ENCODE results near the gene SIRPB2. TPM values are rescaled to one million over a fixed set of nuclear protein-coding genes. Genes with fewer than 3 reads are reported as not detected.

Gene SIRPB2
- total RNA-seq, 1 donor from 2014 or later: 3.6 TPM

GRCh38 chr20:1441133-1441532 lies 50.1 kb downstream of the SIRPB2 start:
- no peak for DNase-seq (ENCODE audit: low spot score)

DNA sequence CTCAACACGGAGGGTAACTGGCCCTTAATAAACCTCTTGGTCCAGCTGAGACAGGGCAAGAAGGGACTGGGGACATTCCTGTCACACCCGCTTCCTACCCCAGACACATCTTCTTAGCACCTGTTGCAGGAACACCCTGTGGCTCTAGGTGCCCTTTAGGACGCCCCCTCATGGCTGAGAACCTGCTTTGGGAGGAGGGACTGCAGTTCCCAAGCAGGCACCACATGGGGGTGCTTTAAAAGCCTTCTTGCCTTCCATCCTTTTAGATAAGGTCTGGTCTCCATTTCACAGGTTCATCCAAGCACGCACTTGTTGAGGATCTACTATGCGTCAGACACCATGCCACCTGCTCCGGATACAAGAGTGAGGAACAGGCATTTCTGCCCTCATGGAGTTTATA lies 51.2 kb downstream of the SIRPB2 start:
- DNase-seq (ENCODE audit: low spot score): no peak

DNA sequence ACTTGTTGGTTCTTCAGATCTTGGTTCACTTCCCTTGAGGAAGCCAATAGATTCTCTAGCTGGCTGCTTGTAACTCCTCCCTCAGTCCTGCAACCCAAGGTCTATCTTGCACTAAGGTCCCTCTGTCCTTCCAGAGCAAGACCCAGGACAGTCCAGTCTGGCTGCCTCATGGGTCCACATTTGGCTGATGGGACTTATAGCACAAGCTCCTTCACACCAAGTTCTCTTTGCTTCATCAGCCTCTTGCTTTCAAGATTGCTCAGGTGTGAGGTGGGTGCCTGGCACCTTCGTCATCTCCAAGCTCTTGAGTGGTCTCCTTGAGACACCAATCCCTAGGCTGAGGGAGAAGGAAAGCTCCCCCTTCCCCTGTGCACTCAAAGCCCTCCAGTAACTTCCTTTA lies 52.9 kb downstream of the SIRPB2 start:
- DNase-seq (ENCODE audit: low spot score): no peak

DNA sequence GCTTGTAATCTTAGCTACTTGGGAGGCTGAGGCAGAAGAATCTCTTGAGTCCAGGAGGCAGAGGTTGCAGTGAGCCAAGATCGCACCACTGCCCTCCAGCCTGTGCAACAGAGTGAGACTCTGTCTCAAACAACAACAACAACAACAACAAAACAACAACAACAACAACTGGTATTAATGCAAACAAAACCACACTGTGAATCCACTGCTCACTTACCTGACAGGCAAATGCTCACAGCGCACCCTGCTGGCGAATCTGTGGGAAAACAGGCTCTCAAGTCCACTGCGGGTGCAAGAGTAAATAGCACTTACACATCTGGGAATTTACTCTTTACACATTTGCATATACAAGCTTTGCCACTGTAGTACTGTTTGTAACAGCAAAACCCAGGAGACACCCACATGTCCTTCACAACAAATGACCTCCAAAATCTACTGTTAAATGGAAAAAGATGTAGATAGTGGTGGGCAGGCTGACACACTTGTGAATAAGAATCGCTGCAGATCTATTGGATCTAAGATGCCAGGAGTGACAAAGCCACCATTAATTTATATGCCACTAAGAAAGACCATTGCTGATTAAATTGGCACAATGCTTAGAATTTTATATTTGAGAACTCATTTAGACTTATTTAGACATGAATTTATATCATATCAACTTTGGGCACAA lies 53.9 kb downstream of the SIRPB2 start:
- DNase-seq (ENCODE audit: low spot score): peak; percentile 75

GRCh38 chr20:1436263-1436662 lies 55.0 kb downstream of the SIRPB2 start:
- DNase-seq (ENCODE audit: low spot score): no peak

- DNase-seq (ENCODE audit: low spot score): no peak
These were observed 55.9 kb downstream of the SIRPB2 start for GRCh38 chr20:1435337-1435699.

DNA sequence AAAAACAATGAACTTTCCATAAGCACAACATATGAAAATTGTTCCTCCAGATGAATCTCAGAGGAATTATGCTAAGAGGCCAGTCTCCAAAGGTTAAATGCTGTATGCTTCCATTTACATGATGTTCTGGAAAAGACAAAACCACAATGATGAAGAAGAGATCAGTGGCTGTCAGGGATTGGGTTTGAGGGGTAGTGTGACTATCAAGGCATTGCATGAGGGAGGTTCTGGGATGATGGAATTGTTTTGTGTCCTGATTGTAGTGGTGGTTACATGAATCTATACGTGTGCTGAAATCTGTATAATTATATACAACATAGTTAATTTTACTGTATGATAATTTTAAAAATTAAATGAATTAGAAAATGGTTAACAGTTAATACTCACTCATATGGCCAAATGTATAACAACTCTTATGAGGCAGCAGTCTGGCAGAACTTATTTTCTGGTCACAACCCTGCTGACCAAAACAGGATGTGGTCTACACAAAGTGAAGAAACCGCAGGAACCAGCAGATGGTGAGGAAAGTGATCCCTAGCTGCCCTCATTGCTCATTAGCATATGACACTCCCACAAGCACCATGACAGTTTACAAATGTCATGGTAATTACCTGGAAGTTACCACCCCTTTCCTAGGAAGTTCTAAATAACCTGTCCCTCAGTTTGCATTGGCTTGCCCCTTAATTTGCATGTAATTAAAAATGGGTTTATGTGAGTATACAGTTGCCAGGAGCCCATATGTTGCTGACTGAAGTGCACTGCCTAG lies 56.5 kb downstream of the SIRPB2 start:
- DNase-seq (ENCODE audit: low spot score): no peak

DNA sequence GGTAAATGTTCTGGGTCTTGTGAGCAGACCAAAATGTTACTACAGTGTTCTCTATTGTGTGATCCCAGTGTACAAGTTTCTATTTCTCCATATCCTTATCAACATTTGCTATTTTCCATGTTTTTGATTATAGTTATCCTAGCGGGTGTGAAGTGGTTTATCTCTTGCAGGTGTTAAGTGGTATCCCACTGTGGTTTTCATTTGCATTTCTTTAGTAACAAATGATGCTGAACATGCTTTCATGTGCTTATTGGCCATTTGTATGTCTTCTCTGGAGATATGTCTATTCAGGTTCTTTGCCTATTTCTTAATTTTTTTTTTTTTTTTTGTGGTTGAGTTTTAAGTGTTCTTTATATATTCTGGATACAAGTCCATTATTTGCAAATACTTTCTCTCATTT lies 60.1 kb downstream of the SIRPB2 start:
- no peak for DNase-seq (ENCODE audit: low spot score)

DNA sequence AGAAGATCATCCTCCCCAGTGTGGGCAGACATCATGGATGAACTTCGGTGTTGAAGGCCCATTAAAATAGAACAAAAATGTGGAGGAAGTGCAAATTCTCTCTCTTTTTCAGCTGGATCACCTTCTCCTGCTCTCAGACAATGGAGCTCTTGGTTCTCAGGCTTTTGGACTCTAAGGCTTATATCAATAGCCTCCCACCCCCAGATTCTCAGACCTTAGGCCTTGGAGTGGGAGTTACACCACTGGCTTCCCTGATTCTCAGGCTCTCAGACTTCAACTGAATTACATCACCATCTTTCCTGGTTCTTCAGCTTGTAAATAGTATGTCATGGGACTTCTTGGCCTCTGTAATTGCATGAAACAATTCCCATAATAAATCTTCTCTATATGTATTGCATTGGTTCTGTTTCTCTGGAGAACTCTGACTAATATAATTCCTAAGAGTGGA lies 61.2 kb downstream of the SIRPB2 start:
- no peak for DNase-seq (ENCODE audit: low spot score)

GRCh38 chr20:1429143-1429728 lies 62.0 kb downstream of the SIRPB2 start:
- DNase-seq (ENCODE audit: low spot score): no peak

DNA sequence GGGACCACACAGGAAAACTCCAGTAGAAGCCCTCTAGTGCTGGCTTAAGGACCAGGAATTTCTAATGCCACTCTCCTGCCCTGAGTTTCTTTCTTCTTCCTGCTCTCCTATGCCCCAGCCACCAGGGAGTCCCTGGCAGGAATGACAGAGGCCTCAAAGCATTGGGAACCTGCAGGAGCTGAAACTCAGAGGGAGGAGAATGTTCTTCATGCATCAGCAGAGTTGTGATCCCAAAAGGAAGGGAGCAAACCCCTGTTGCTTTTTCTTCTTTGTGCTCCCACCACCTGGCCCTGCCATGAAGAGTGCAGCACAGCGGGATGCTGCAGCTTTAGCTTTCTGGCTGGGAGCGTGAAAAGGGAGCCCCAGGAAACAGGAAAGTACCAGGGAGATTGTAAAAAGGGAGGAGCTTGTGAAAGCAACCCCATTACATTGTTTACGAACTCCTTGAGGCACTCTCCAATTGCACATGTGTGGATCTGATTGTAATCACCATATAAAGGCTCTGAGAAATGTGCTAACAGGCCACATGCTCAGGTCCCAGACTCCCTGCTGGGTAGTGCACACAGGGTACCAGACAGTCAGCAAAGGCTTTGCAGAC lies 63.7 kb downstream of the SIRPB2 start:
- no peak for DNase-seq (ENCODE audit: low spot score)

DNA sequence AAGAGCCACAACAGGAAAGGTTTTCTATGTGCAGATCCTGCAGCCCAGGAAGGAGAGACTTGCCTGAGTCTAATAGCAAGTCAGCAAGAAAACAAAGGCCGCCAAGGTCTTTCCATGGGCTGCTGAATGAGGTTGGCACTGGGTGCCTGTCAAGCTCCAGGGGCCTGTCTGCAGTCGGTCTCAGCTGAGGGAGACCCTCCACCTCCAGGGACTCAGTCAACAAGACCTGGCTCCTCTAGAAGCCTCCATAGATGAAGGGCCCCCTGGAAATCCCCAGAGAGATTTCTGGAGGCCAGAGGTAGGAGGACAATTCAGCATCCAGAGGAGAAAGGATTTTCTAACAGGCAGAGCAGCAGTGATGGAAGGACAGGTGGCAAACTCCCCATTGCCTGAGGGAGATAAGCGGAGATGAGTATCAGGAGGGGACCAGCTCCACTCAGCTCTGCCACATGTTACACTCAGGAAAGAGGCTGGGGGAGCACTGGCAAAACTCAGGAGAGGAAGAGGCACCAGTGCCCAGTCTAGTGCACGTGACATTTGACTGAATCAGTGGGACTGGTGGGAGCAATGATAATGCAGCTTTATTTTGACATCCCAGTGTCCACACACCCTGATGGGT lies 64.9 kb downstream of the SIRPB2 start:
- DNase-seq (ENCODE audit: low spot score): no peak

Other genes starting within 250 kb of the SIRPB2 start
- 6.0 TPM for gene SNPH, start 225.1 kb downstream of the SIRPB2 start, total RNA-seq
- gene SDCBP2, start 162.3 kb downstream of the SIRPB2 start, total RNA-seq: 15.2 TPM
- 260 TPM for gene FKBP1A, start 98.4 kb downstream of the SIRPB2 start, total RNA-seq
- 83.9 TPM for gene NSFL1C, start 24.6 kb downstream of the SIRPB2 start, total RNA-seq
- not detected for gene SIRPD, start 66.3 kb upstream of the SIRPB2 start, total RNA-seq
- gene SIRPB1, start 128.6 kb upstream of the SIRPB2 start, total RNA-seq: 5.9 TPM
- gene SIRPG, start 166.4 kb upstream of the SIRPB2 start, total RNA-seq: 0.99 TPM